Nucleus accumbens (tissue), 56 donors: Measurements from ENCODE around the gene RNF166.

Experiments used
- DNase-seq, 56 donors: peaks; one replicate each; lab custom pipeline; 2025; lab: John Stamatoyannopoulos, UW

Gene RNF166

GRCh38 chr16:88656291-88656980, 49.8 kb downstream of the RNF166 start:
- no peak for DNase-seq

DNA sequence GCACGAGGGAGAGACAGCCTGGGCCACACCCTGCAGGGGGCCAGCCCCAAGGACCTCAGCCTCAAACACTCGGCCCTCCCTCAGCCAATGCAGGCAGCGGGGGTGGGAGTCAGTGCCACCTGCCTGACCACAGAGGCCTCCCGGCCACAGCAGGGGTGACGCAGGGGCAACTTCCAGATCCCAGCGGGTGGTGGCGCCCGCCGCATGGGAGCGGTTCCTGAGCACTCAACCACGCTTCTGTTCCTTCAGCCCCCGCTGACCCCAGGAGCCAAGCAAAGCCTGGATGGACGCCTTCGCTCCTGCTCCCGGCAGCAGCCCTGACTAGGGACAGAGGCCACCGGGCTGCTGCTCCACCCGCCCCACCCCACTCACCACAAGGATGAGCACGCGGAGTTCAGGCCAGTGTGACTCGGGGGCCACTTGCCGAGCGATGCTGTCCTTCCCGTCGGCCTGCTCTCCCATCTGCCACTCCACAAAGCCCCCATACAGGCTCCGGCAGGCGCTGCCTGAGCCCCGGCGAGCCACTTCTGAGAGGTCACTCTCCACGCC, 50.4 kb downstream of the RNF166 start:
- DNase-seq: no peak

GRCh38 chr16:88655053-88655732, 51.0 kb downstream of the RNF166 start:
- DNase-seq: no peak

DNA sequence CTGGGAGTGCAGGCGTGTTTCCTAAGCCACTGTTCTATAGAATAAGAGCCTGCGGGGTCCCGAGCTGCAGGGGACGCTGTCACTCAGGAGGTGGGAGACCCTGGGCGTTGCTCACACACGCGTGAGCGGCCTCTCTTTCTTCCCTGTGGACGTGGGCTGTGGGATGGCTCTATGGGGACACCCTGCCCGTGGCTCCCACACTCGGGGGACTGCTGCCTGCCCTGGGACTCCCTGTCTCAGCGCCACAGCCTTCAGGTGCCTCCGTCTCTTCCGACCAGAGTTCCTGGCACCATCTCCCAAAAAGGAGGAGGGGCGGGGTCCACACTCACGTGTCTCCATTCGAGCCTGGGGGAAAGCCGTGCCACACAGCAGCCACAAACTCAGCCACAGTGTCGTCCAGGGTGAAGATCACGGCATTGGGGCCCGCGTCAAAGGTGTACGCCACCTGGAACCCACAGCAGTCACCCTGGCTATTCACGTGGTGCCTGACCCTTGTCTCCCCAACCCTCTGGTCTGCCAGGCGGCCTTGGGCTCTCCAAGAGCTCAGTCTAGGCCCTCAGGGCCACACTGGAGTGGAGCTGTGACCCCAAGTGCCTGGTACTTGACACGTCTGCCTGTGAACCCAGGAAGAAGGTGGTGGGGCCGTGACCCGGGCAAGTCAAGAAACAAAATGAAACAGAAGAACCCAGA, 51.7 kb downstream of the RNF166 start:
- DNase-seq: no peak

- no peak for DNase-seq
Observed at GRCh38 chr16:88653596-88654362, 52.4 kb downstream of the RNF166 start.

DNA sequence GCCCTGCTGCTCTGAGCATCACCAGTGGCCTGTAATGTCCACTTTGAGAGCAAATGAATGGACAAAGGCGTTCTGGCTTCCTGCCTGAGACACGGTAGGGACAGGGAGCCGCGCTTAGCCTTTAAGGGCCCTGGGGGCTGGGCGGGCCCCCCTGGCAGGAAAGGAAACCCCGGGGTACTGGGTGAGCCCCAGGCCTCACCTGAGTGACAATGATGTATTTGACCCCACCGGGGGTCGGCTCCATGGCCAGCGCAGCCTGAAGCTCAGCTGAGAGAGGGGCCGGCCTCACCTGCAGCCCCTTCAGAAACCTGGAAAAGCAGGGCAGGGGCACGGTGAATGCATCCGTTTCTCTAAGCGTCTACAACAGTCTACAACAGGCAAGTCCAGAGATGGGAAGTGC, 53.1 kb downstream of the RNF166 start:
- no peak for DNase-seq

DNA sequence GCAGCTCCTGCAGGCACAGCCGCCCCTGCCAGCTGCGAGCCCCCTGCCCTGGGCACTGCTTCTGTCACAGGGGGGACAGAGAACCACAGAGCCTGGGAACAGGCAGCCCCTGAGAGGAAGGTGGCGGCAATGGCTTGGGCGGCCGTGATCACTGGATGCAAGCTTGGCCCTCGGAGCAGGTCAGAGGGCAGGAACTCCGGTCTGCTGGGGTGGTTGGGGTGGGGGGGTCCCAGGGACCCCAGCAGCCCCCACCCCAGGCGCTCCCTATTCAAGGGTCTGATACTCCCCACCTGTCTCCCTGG, 53.5 kb downstream of the RNF166 start:
- no peak for DNase-seq

DNA sequence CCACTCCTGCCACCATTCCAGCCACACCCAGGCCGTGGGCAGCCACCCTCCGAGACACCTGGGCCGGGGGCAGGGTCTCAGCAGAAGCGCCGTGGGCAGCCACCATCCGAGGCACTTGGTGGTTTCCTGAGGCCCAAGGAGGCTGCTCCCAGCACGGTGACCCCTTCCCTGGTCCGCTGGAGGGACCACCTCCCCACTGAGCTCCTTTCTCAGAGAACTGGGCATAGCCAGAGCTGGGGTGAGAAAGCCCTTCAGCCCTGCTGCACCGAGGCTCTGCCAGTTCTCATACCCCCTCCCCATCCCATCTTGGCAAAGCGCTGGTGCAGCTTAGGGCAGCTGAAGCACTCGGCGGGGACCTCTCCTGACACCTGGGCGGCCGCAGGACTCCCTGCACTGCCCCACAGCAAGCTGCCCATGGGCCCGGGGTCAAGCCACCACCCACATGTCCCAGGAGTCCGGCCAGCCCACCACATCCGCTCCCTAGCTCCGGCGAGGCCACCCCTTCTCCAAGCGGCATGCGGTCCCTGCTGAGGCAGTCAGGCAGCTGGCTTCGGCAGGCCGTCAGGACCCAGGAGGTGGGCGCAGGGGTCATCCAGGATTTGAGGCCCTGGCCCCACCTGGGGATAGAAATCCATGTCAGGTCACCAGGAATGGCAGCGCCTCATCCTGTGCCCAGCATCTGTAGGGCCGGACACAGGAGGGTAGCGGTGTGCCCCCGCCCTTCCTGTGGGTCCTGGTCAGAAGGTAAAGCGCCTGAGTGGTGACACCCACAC, 54.0 kb downstream of the RNF166 start:
- DNase-seq: no peak

- DNase-seq: no peak
Observed at GRCh38 chr16:88651276-88651988, 54.8 kb downstream of the RNF166 start.

DNA sequence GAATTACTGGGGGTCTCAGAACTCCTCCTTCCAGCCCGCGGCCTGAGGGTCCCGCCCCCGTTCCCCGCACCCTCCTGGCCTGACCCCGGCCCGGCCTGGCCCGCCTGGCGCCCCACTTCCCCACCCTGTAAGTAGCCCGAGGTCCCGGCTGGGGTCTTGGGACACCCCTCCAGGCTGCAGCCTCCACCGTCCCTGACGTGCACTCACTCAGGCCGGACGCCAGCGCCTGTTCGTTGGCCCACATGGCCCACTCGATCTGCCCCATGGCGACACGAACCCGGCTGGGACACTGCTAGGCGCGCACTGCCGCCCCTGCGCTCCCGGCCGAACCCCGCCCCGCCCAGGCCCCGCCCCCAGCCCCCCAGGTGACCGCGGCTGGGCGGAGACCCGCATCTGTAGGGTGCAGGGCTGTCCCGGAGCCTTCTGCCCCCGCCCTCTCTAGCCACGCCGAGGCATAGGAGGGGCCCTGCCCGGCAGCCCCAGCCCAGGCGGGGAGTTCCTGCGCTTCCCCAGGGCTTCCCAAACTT, 55.4 kb downstream of the RNF166 start, which contains the start of gene CYBA:
CYBA (minus strand) TSS at position 305 of the 527 bp plus-strand sequence; CDS start at position 265, 40 bp downstream.
- peak in 28 of 56 donors; percentile 3 to 65 (median 20) for DNase-seq

- peak in 5 of 56 donors; percentile 2 to 57 (median 30) for DNase-seq
Observed at GRCh38 chr16:88649924-88650748, 56.1 kb downstream of the RNF166 start.

DNA sequence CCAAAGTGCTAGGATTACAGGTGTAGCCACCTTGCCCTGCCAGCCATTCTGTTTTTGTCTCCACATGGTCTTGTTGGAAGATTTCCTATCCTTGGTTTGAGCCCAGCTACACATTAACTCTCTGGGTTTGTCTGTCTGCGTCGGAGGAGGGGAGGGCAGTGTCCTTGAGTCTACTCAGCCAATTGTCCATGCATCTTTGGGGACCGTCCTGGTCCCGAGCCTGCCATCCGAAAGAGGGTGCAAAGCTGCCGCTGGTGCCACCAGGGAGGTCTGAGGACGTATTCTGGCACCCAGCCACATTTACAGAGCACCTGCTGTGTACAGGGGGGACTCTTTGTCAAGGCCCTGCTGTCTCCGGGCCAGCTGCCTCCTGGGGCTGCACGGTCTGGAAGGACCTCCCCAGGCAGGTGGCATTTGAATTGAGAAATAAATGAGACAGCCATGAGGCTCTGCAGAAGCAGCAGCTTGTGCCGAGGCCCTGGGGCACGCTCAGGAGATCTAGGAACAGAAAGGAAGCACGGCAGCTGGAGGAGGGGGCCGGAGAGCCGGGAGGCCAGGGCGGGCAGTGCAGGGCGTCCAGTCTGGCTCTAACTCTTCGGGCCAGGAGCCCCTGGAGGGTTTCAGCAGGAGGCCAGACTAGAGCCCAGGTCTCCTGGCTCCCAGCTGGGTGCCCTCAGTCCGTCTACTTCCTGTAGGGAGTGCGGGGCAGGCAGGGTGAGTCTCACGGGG, 56.8 kb downstream of the RNF166 start:
- no peak for DNase-seq

DNA sequence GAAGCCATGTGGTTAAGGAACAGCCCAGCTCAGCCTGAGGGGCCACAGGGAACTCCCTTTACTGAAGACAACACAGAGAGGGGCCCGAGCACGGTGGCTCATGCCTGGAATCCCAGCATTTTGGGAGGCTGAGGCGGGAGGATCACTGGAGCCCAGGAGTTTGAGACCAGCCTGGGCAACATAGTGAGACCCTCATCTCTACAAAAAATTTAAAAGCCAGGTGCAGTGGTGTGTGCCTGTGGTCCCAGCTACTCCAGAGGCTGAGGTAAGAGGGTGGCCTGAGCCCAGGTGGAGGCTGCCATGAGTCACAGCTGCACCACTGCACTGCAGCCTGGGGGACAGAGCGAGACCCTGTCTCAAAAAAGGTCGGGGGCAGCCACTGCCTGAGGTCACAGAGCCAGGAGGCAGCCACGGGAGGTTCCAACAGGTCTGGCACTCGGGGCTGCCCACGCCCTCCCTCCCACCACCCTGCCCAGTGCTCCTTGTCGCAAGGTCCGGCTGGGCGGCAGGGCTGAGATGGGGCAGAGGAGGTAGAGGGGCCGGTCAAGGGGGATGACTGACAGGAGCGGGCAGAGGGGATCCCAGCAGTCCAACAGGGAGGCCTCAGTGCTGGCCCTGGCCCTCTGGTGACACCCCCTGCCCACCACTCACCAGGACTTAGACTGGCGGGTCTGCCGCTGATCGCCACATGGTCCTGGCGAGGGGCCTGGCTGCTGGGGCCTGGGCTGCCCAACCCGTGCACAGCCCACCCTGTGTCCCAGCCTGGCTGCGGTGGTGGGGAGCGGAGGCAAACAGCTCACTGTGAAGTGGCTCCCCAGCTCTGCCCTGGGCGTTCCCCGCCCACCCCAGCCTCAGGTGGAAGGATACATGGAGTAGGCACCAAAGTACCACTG, 58.8 kb downstream of the RNF166 start:
- no peak for DNase-seq
